ENCODE data around the gene RIN3. TPM values are rescaled to one million over a fixed set of nuclear protein-coding genes. Genes with fewer than 3 reads are reported as not detected.

RIN3 gene
- total and polyA plus RNA-seq, 2 of the 4 experiments (the other 2 are of a cell fraction) = 2.5 to 11.1 TPM

DNA sequence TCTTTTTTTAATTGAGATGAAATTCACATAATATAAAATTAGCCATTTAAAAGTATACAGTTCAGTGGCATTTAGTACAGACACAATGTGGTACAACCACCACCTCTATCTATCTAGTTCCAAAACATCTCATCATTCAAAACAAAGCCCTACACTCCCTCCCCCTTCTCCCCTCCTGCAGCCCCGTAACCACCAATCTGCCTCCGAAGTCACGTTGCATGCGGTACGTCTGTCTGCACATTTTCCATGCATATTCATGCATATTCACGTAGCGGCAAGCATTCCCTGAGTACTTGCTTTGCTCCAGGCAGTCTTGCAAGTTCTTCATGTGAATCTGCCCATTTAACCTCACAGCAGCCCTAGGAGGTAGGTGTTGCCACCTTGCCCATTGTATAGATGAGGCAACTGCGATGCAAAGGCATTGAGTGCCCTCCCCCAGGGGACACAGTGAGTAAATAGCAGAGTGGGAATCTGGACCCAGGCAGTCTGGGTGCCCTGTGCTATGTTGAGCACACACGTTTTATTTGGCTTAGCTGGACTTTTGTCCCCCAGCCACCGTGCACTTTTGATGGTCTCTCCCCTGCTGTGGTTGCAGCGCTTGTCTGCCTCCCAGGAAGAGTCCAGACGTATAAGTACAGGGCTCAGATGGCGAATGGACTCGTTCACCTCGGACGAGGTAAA lies 43.4 kb downstream of the RIN3 start:
- CTCF ChIA-PET = no interaction called here
- H3K56ac ChIP-seq (ENCODE audit: extremely low read depth, insufficient read depth, low read length) = no peak overlapping the region
- H2BK5ac ChIP-seq (ENCODE audit: low read depth, low read length, poor library complexity, severe bottlenecking) = no peak overlapping the region
- in situ Hi-C loops (cut with MboI; ENCODE audit: low sequenced_read_pairs) = no loop called here
- DNase-seq = no peak
- no peak overlapping the region for H4K8ac ChIP-seq (ENCODE audit: low read depth in 2 of 2, low read length in 2 of 2)
- no peaks in the 10 kb centered on the region for H3K27me3 ChIP-seq (ENCODE audit: control insufficient read depth, insufficient read depth, low read length)
- WGBS, 2 experiments (ENCODE audit: extremely low coverage in 2 of 2, insufficient read length in 1 of 2) = 95% methylated on average over 13 of the region's 16 CpGs; no CpG with 5 or more reads in 1 of the 2 experiments
- dilution Hi-C loops (cut with HindIII; ENCODE audit: low sequenced_read_pairs, unreplicated experiment) = no loop called here
- POLR2A ChIA-PET (ENCODE audit: unreplicated experiment) = no interaction called here
- no peak overlapping the region for H3K18ac ChIP-seq (ENCODE audit: low read depth, low read length)
- no peak overlapping the region for H2BK15ac ChIP-seq (ENCODE audit: low read depth, low read length)
- no peak overlapping the region for H2BK20ac ChIP-seq (ENCODE audit: low read depth, low read length)
- peaks cover 17% of the 10 kb centered on the region; the same call in 1 of the 2 replicates for H4K20me1 ChIP-seq (ENCODE audit: insufficient read depth, low read length)
- TF ChIP-seq BHLHE40 (IDR thresholded peaks at IDR 0.05; ENCODE audit: low read depth, low read length) = no peak
- TF ChIP-seq FOS (IDR thresholded peaks at IDR 0.05; ENCODE audit: low read depth, low read length) = no peak
- no peak for TF ChIP-seq CHD1 (IDR thresholded peaks at IDR 0.05; ENCODE audit: low read depth, low read length)
- TF ChIP-seq RCOR1 (IDR thresholded peaks at IDR 0.05; ENCODE audit: insufficient replicate concordance, low read length) = no peak
- no peak for TF ChIP-seq SMC3 (IDR thresholded peaks at IDR 0.05; ENCODE audit: low read depth, low read length)
- no peak for TF ChIP-seq RAD21 (IDR thresholded peaks at IDR 0.05; ENCODE audit: low read length)
- no peak for TF ChIP-seq MAFK (IDR thresholded peaks at IDR 0.05; ENCODE audit: low read depth, low read length)
- TF ChIP-seq RFX5 (IDR thresholded peaks at IDR 0.05; ENCODE audit: low read depth, low read length) = no peak
- no peak for TF ChIP-seq NFE2L2 (IDR thresholded peaks at IDR 0.05; ENCODE audit: low read depth, low read length)
- no peak for TF ChIP-seq MAZ (IDR thresholded peaks at IDR 0.05; ENCODE audit: borderline replicate concordance, low read depth, low read length)
- TF ChIP-seq, protein P1, sequence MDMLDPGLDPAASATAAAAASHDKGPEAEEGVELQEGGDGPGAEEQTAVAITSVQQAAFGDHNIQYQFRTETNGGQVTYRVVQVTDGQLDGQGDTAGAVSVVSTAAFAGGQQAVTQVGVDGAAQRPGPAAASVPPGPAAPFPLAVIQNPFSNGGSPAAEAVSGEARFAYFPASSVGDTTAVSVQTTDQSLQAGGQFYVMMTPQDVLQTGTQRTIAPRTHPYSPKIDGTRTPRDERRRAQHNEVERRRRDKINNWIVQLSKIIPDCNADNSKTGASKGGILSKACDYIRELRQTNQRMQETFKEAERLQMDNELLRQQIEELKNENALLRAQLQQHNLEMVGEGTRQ (IDR thresholded peaks at IDR 0.05; ENCODE audit: low read depth, low read length) = no peak
- TF ChIP-seq, protein P2, sequence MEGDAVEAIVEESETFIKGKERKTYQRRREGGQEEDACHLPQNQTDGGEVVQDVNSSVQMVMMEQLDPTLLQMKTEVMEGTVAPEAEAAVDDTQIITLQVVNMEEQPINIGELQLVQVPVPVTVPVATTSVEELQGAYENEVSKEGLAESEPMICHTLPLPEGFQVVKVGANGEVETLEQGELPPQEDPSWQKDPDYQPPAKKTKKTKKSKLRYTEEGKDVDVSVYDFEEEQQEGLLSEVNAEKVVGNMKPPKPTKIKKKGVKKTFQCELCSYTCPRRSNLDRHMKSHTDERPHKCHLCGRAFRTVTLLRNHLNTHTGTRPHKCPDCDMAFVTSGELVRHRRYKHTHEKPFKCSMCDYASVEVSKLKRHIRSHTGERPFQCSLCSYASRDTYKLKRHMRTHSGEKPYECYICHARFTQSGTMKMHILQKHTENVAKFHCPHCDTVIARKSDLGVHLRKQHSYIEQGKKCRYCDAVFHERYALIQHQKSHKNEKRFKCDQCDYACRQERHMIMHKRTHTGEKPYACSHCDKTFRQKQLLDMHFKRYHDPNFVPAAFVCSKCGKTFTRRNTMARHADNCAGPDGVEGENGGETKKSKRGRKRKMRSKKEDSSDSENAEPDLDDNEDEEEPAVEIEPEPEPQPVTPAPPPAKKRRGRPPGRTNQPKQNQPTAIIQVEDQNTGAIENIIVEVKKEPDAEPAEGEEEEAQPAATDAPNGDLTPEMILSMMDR (conservative IDR thresholded peaks at IDR 0.05; ENCODE audit: low read depth, low read length) = no peak
- ATAC-seq (ENCODE audit: low read depth) = no peak
- no peak overlapping the region for H3K9ac ChIP-seq (ENCODE audit: low read depth, low read length)
- peaks cover 30% of the 10 kb centered on the region for H3K36me3 ChIP-seq (ENCODE audit: control insufficient read depth, insufficient read depth, low read length)
- intact Hi-C loops (cut with micrococcal nuclease) = no loop called here
- H3K79me1 ChIP-seq (ENCODE audit: low read depth in 1 of 2, low read length in 2 of 2) = peaks cover 24 to 68% of the 10 kb centered on the region in 2 experiments
- no peak overlapping the region for H2AK9ac ChIP-seq (replicated peaks; ENCODE audit: low read depth, low read length, poor library complexity)
- no peak overlapping the region for H3K4me2 ChIP-seq (ENCODE audit: low read depth, low read length)
- no peaks in the 10 kb centered on the region for H3K9me3 ChIP-seq (ENCODE audit: control insufficient read depth, insufficient read depth, low read length)
- H2AK5ac ChIP-seq (ENCODE audit: low read depth, low read length) = no peak overlapping the region
- H3K4me3 ChIP-seq (ENCODE audit: insufficient read depth, low read depth, low read length) = no peak overlapping the region
- H3K14ac ChIP-seq (replicated peaks; ENCODE audit: low read depth, low read length) = no peak overlapping the region
- H2BK120ac ChIP-seq (ENCODE audit: low read depth, low read length) = no peak overlapping the region
- H4K5ac ChIP-seq (ENCODE audit: low read depth, low read length) = no peak overlapping the region
- H3K4ac ChIP-seq (ENCODE audit: low read depth, low read length) = no peak overlapping the region
- no peak overlapping the region for H3K23ac ChIP-seq (ENCODE audit: low read depth, low read length)
- peaks cover 11% of the 10 kb centered on the region for H3K4me1 ChIP-seq (ENCODE audit: control insufficient read depth, insufficient read depth, low read length)
- no peak overlapping the region for H3K27ac ChIP-seq (ENCODE audit: insufficient read depth, low read length)
- no peak overlapping the region for H2AFZ ChIP-seq (replicated peaks; ENCODE audit: low read length, poor library complexity)
- no peak overlapping the region for H4K91ac ChIP-seq (ENCODE audit: insufficient read depth, low read depth, low read length)
- peaks cover 32% of the 10 kb centered on the region for H3K9me1 ChIP-seq (ENCODE audit: insufficient read depth, low read length)
- no TSS peak for BruUV-seq (replicated peaks)
